ENCODE results near the gene CXCL14.

Gene CXCL14

GRCh38 chr5:135584276-135584675 is 5.5 kb upstream of the CXCL14 start:
- no peak overlapping the region for H3K4me3 ChIP-seq (replicated peaks in 1 of 2; ENCODE audit: low read depth in 2 of 2, low read length in 2 of 2)
- no peak for DNase-seq (ENCODE audit: low read depth in 2 of 2)
- TF ChIP-seq CTCF (IDR thresholded peaks at IDR 0.05; ENCODE audit: low read depth, low read length), result no peak

- no peak for TF ChIP-seq CTCF (IDR thresholded peaks at IDR 0.05; ENCODE audit: low read depth, low read length)
- no peak for DNase-seq (ENCODE audit: low read depth in 2 of 2)
- H3K4me3 ChIP-seq (replicated peaks in 1 of 2; ENCODE audit: low read depth in 2 of 2, low read length in 2 of 2), result no peak overlapping the region
Observed at GRCh38 chr5:135582099-135582781, 3.4 kb upstream of the CXCL14 start.

GRCh38 chr5:135578305-135578684 is 496 bp downstream of the CXCL14 start:
- no peak for TF ChIP-seq CTCF (IDR thresholded peaks at IDR 0.05; ENCODE audit: low read depth, low read length)
- no peak for DNase-seq (ENCODE audit: low read depth in 2 of 2)
- no peak overlapping the region for H3K4me3 ChIP-seq (replicated peaks in 1 of 2; ENCODE audit: low read depth in 2 of 2, low read length in 2 of 2)

- H3K4me3 ChIP-seq (replicated peaks in 1 of 2; ENCODE audit: low read depth in 2 of 2, low read length in 2 of 2), result no peak overlapping the region
- TF ChIP-seq CTCF (IDR thresholded peaks at IDR 0.05; ENCODE audit: low read depth, low read length), result no peak
- DNase-seq (ENCODE audit: low read depth in 2 of 2), result no peak
Observed at GRCh38 chr5:135577421-135577820, 1.4 kb downstream of the CXCL14 start.

GRCh38 chr5:135576075-135576599 is 2.7 kb downstream of the CXCL14 start:
- peak; percentile 4 to 14 for DNase-seq (ENCODE audit: low read depth in 2 of 2)
- no peak for TF ChIP-seq CTCF (IDR thresholded peaks at IDR 0.05; ENCODE audit: low read depth, low read length)
- H3K4me3 ChIP-seq (replicated peaks in 1 of 2; ENCODE audit: low read depth in 2 of 2, low read length in 2 of 2), result no peak overlapping the region

GRCh38 chr5:135574493-135574892 is 4.3 kb downstream of the CXCL14 start:
- no peak for TF ChIP-seq CTCF (IDR thresholded peaks at IDR 0.05; ENCODE audit: low read depth, low read length)
- no peak for DNase-seq (ENCODE audit: low read depth in 2 of 2)
- no peak overlapping the region for H3K4me3 ChIP-seq (replicated peaks in 1 of 2; ENCODE audit: low read depth in 2 of 2, low read length in 2 of 2)

GRCh38 chr5:135571902-135572301 is 6.9 kb downstream of the CXCL14 start:
- TF ChIP-seq CTCF (IDR thresholded peaks at IDR 0.05; ENCODE audit: low read depth, low read length), result no peak
- DNase-seq (ENCODE audit: low read depth in 2 of 2), result no peak
- H3K4me3 ChIP-seq (replicated peaks in 1 of 2; ENCODE audit: low read depth in 2 of 2, low read length in 2 of 2), result no peak overlapping the region
